HG03460 (cell line): ENCODE measurements around the gene C6orf62.
"Not testable (repeated sequence)": the region's sequence is repeated elsewhere in the genome, so short reads cannot be mapped to it uniquely, and the experiment has no call there.

Experiments
- ATAC-seq: cut with Tn5 transposase; IDR thresholded peaks from one replicate; pipeline ENCODE4 v1.9.1; 2021; ENCODE audit not compliant: unreplicated experiment

The C6orf62 gene

DNA sequence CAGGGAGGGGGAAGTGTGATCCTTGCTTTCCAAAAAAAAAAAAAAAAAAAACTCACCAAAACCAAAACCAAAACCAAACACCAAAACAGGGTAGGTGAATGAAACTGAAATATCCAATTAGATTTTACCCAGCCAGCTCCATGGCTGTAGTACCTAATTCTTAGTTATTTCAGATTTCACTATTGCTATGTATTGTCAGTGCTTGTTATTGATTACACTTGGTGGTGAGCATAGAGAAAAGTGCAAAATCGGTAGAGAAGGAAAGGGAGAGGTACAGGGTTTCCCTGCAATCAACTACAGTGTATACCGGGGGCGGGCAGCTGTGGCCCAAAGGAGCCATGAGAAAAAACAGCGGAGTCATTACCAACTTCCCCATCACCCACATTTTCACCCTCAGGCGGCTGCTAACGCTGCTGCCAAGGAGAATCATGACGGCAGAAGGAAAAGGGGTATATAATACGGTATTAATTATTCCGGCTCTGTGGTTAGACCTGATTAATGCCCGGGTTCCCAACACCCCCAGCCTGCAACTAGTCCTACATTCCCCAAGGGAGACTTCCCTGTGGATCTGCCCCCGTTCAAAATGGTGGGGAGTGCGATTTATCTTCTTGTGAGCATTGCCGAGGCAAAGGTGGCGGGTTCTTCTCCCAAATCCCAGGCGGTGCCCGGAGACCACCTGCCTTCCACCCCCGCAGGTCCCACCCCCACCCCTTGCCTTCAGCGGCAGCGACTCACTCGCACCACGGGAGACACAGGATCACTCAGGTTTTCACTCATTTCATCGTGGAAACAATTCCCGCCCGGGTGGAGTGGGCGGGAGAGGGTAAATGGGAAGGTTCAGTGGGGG, at the start of gene C6orf62:
Gene C6orf62 (minus strand): TSS at position 30 of the 847 bp plus-strand sequence. CDS start 486 bp downstream, outside the sequence.
- ATAC-seq, result peak; percentile 23

DNA sequence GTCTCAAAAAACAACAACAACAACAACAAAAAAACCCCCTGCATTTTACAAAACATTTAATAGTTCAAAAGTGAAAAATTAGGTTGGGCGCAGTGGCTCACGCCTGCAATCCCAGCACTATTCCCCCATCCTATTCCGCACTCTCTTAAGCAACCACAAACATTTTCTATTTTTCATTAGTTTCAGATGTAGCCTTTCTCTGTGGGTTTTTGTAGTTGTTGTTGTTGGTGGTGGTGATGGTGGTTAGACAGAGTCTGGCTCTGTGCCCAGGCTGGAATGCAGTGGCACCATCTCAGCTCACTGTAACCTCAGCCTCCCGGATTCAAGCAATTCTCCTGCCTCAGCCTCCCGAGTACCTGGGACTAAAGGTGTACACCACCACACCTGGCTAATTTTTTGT, 49.4 kb upstream of the C6orf62 start:
- no peak for ATAC-seq

DNA sequence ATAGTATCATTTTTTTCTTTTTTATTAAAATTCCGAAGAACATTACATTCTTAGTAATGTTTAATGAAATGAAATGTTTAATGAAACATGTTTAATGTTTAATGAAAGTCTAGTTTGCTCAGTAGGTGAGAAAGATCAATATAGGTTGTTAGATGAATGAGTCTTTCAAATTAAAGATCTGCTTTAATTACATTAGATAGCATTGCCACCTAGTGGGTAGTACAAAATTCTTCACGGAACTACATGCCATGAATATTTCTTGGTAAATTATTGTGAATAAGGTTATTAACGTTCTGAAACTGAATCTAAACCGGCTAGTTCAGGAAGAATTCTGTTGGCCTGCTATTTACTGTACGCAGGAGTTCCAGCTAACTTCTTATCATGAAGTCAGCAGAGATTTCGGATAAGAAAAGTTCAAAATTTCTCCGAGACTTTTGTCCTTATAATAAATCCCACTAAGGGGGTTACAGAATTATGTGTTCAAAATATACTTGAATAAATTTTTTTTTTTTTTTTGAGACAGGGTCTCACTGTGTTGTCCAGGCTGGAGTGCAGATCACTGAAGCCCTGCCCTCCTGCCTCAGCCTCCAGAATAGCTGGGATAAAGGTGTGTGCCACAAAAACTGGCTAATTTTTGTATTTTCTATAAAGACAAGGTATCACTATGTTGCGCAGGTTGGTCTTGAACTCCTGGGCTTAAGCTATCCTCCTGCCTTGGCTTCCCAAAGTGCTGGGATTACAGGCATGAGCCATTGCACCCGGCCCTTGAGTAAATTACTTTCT, 47.9 kb upstream of the C6orf62 start:
- peak; percentile 61 for ATAC-seq

DNA sequence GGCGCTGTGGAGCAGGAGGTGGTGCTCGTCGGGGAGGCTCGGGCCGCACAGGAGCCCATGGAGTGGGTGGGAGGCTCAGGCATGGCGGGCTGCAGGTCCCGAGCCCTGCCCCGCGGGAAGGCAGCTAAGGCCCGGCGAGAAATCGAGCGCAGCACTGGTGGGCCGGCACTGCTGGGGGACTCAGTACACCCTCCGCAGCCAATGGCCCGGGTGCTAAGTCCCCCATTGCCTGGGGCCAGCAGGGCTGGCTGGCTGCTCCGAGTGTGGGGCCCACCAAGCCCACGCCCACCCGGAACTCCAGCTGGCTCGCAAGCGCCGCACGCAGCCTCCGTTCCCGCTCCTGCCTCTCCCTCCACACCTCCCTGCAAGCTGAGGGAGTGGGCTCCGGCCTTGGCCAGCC, 47.0 kb upstream of the C6orf62 start:
- ATAC-seq, result not testable (repeated sequence)

DNA sequence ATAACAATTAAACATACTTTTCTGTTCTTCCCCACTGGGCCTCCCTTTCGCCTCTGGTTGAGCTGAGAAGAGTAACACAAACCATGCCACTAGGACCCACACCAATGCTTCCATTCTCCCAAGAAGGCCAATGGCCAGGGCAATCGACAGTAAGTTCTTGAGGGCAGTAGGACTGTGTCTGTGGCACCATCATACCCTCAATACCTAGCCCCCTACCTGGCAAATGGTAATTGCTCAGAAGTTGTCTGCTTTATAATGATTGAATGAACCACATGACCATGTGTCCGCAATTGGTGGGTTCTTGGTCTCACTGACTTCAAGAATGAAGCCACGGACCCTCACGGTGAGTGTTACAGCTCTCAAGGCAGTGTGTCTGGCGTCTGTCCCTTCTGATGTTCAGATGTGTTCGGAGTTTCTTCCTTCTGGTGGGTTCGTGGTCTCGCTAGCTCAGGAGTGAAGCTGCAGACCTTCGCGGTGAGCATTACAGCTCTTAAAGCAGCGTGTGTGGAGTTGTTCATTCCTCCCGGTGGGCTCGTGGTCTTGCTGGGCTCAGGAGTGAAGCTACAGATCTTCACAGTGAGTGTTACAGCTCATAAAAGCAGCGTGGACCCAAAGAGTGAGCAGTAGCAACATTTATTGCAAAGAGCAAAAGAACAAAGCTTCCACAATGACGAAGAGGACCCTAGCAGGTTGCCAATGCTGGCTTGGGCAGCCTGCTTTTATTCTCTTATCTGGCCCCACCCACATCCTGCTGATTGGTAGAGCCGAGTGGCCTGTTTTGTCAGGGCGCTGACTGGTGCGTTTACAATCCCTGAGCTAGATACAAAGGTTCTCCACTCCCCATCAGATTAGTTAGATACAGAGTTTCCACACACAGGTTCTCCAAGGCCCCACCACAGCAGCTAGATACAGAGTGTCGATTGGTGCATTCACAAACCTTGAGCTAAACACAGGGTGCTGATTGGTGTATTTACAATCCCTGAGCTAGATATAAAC, 46.2 kb upstream of the C6orf62 start:
- not testable (repeated sequence) for ATAC-seq

DNA sequence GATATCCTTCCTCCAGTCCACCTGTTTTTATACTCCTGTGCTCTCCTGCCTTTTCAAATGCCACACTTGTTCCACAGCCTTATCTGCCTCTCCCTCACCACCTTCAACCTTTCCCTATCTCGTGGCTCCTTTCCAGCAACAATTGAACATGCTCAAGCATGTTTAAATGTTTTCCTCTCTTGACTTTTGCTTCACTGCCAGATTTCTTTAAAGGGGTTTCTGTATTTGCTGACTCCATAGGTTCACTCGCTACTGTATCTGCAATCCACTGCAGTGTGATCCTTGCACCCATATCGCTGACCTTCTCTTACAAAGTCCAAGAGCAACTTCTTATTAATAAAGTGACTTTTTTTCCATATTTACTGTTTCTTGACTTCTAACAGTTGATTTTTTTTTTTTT, 44.6 kb upstream of the C6orf62 start:
- ATAC-seq, result no peak

GRCh38 chr6:24761851-24762250, 42.9 kb upstream of the C6orf62 start:
- ATAC-seq, result no peak

DNA sequence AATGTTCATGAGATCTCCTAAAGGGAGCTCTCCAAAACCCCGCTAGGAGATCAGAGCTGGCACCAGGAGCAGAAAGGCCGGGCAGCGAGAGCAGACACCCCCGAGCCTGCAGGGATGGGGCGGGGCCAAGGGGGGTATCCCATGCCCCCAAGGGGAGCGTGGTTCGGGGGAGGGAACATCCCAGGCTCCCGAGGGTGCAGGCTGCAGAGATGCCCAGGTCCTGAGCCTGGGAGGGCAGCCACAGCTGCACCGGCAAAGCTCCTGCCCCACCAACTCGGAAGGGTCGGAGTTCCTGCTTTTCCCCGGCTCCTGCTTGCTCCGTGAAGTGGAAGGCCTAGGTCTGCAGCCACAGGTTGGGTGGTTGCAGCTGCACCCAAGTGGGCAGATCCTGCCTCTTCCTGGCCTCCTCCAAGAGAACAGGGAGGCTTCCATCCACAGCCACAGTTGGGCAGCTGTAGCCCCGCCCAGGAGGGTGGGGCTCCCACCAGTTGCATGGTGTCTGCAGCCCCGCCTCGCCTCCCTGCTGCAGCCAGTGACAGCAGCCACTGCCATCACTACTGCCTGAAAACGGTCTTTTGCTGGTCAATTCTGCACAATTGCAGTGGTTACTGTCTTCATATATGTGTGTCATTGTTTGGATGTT, 42.4 kb upstream of the C6orf62 start:
- no peak for ATAC-seq

GRCh38 chr6:24760210-24760609, 41.3 kb upstream of the C6orf62 start:
- ATAC-seq, result no peak

GRCh38 chr6:24759718-24760117, 40.8 kb upstream of the C6orf62 start:
- ATAC-seq, result no peak

- ATAC-seq, result no peak
Measured at GRCh38 chr6:24757611-24758010, 38.7 kb upstream of the C6orf62 start.

- ATAC-seq, result no peak
Measured at GRCh38 chr6:24755279-24755678, 36.3 kb upstream of the C6orf62 start.

DNA sequence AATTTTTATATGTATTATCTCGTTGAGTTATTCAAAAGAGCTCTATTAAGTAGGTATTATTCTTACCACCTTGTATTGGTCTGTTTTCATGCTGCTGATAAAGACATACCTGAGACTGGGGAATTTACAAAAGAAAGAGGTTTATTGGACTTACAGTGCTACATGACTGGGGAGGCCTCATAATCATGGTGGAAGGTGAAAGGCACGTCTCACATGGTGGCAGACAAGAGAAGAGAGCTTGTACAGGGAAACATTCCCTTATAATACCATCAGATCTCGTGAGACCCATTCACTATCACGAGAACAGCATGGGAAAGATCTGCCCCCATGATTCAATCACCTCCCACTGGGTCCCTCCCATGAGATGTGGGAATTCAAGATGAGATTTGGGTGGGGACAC, 35.4 kb upstream of the C6orf62 start:
- ATAC-seq, result not testable (repeated sequence)

DNA sequence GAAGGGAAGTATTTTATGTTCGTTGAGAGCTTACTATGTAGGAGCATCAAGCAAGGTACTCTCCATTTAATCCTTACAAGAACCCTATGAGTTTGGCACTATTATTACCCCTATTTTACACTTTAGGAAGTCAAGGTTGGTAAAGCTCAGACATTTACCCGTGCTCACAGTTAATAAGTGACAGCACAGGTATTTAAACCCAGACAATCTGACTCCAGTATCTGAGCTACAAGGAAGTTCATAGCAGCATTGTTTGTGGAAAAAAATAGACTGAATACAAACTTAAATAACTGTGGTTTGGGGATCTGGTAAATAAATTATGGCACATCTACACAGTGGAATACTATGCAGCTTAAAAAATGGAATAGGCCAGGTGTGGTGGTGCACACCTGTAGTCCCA, 34.6 kb upstream of the C6orf62 start:
- ATAC-seq, result no peak

DNA sequence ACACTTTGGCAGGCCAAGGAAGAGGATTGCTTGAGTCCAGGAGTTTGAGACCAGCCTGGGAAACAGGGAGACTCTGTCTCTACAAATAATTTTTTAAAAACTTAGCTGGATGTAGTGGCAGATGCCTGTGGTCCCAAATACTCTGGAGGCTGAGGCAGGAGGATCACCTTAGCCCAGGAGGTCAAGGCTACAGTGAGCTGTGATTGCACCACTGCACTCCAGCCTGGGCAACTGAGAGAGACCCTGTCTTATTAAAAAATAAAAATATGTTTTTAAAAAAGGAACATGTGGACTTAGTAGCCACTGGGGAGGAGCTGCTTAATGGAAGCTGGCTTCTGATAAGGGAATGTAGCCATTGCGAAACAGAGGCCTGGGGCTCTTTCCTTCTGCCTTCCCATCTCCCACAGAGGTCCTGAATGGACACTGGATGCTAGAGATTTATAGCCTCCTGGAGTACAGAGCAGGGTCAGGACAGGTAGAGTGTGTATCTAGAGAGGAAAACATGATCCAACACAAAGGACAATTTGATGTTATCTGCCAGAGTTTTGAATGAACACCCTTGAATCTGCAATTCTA, 34.1 kb upstream of the C6orf62 start:
- no peak for ATAC-seq

GRCh38 chr6:24752503-24752902, 33.5 kb upstream of the C6orf62 start:
- no peak for ATAC-seq

DNA sequence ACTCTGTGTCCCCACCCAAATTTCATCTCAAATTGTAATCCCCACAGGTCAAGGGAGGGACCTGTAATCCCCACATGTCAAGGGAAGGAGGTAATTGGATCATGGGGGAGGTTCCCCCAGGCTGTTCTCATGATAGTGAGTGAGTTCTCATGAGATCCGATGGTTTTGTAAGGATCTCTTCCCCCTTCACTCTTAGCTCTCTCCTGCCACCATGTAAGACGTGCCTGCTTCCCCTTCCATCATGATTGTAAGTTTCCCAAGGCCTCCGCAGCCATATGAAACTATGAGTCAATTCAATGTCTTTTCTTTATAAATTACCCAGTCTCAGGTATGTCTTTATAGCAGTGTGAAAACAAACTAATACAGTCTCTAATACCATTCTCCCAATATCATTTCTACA, 31.9 kb upstream of the C6orf62 start:
- not testable (repeated sequence) for ATAC-seq

- no peak for ATAC-seq
Measured at GRCh38 chr6:24749297-24749696, 30.3 kb upstream of the C6orf62 start.

DNA sequence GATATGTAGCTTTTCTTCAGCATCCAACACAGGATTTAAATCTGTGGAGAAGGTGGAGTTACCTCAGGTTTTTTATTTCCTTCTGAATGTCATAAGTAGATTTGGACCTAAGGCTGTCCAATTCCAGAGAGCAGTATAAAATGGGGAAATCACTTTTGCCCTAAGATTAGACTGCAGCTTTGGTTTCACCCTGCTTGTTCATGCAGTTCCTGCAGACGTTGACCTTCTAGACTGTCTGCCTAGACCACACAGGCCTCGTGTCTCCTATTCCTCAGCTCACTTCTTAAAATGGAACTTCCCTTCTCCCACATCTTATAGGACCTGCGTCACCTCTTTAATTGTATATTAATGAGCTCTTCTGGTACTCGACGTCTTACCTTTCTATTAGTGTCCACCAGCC, 26.0 kb upstream of the C6orf62 start:
- no peak for ATAC-seq

DNA sequence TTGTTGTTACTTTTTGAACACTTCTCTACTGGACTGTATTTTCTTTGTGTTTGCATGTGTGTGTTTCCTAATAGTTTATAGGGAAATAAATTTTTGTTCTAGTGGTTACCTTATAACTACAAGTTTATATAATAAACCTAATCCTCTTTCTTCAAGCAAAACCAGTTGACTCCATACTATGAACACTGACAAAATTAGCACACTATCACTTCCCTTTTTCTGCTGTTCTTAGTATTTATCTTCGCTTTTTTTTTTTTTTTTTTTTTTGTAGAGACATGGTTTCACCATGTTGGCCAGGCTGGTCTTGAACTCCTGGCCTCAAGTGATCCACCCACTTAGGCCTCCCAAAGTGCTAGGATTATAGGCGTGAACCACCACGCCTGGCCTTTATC, 25.0 kb upstream of the C6orf62 start:
- peak; percentile 50 for ATAC-seq
